Osteocyte (in vitro differentiated cells): ENCODE measurements around the gene TLR9. TPM values are rescaled to one million over a fixed set of nuclear protein-coding genes. Genes with fewer than 3 reads are reported as not detected.

Experiments
- DNase-seq: peaks from one replicate; pipeline ENCODE4 v3.0.0; 2021; ENCODE audit warnings: mixed read lengths; ENCODE audit not compliant: unreplicated experiment; ENCODE audit errors: extremely low spot score
- H3K27ac Mint-ChIP-seq: one replicate; pipeline ENCODE4 v1.8.0; 2021; ENCODE audit warnings: mild to moderate bottlenecking, mixed read lengths; ENCODE audit not compliant: unreplicated experiment
- H3K27me3 Mint-ChIP-seq: one replicate; pipeline ENCODE4 v1.8.0; 2021; ENCODE audit warnings: mixed read lengths; ENCODE audit not compliant: unreplicated experiment
- H3K36me3 Mint-ChIP-seq: one replicate; pipeline ENCODE4 v1.8.0; 2021; ENCODE audit warnings: mixed read lengths; ENCODE audit not compliant: unreplicated experiment
- H3K4me1 Mint-ChIP-seq: one replicate; pipeline ENCODE4 v1.8.0; 2021; ENCODE audit warnings: mixed read lengths; ENCODE audit not compliant: unreplicated experiment
- H3K4me3 Mint-ChIP-seq: one replicate; pipeline ENCODE4 v1.8.0; 2021; ENCODE audit warnings: mild to moderate bottlenecking, moderate library complexity, mixed read lengths; ENCODE audit not compliant: unreplicated experiment
- H3K9me3 Mint-ChIP-seq: one replicate; pipeline ENCODE4 v1.8.0; 2021; ENCODE audit warnings: mixed read lengths; ENCODE audit not compliant: unreplicated experiment
- CTCF ChIP-seq: fragments of 200-600 bp; sonication (generic); IDR thresholded peaks from 2 replicates; pipeline ENCODE4 v1.5.0; 2021; ENCODE audit warnings: antibody characterized with exemption, mild to moderate bottlenecking, moderate library complexity
- total RNA-seq: library from RNA; stranded (reverse); gene quantifications from 2 replicates; pipeline ENCODE4 v1.2.1, GENCODE V29; 2021

TLR9 gene
- total RNA-seq, 1 donor from 2014 or later: not detected

- H3K36me3 Mint-ChIP-seq: no peaks in the 10 kb centered on the region
- no peaks in the 10 kb centered on the region for H3K27me3 Mint-ChIP-seq
- no peak for TF ChIP-seq CTCF
- no peak overlapping the region for H3K27ac Mint-ChIP-seq
- no peak for DNase-seq
- H3K4me3 Mint-ChIP-seq: no peak overlapping the region
- H3K4me1 Mint-ChIP-seq: peaks cover 22% of the 10 kb centered on the region
- no peaks in the 10 kb centered on the region for H3K9me3 Mint-ChIP-seq
Observed at GRCh38 chr3:52193065-52193464, 32.4 kb downstream of the TLR9 start.

GRCh38 chr3:52191663-52192062, 33.8 kb downstream of the TLR9 start:
- DNase-seq: no peak
- no peaks in the 10 kb centered on the region for H3K27me3 Mint-ChIP-seq
- no peak overlapping the region for H3K27ac Mint-ChIP-seq
- H3K36me3 Mint-ChIP-seq: no peaks in the 10 kb centered on the region
- no peak overlapping the region for H3K4me3 Mint-ChIP-seq
- H3K9me3 Mint-ChIP-seq: no peaks in the 10 kb centered on the region
- H3K4me1 Mint-ChIP-seq: peaks cover 14% of the 10 kb centered on the region
- TF ChIP-seq CTCF: no peak

GRCh38 chr3:52190294-52191074, 35.0 kb downstream of the TLR9 start:
- Mint-ChIP-seq H3K27ac (no peak overlapping the region), H3K4me3 (no peak overlapping the region), H3K36me3 (no peaks in the 10 kb centered on the region), H3K27me3 (no peaks in the 10 kb centered on the region), H3K9me3 (no peaks in the 10 kb centered on the region), H3K4me1 (peaks cover 14% of the 10 kb centered on the region)
- TF ChIP-seq CTCF: no peak
- no peak for DNase-seq

GRCh38 chr3:52188556-52188955, 36.9 kb downstream of the TLR9 start:
- no peak overlapping the region for H3K27ac Mint-ChIP-seq
- H3K4me3 Mint-ChIP-seq: no peak overlapping the region
- H3K36me3 Mint-ChIP-seq: no peaks in the 10 kb centered on the region
- H3K9me3 Mint-ChIP-seq: no peaks in the 10 kb centered on the region
- DNase-seq: no peak
- H3K27me3 Mint-ChIP-seq: no peaks in the 10 kb centered on the region
- H3K4me1 Mint-ChIP-seq: peaks cover 14% of the 10 kb centered on the region
- no peak for TF ChIP-seq CTCF

GRCh38 chr3:52186729-52187128, 38.7 kb downstream of the TLR9 start:
- Mint-ChIP-seq H3K36me3 (no peaks in the 10 kb centered on the region), H3K9me3 (no peaks in the 10 kb centered on the region), H3K27ac (no peak overlapping the region)

More at GRCh38 chr3:52186729-52187128, 38.7 kb downstream of the TLR9 start:
- Mint-ChIP-seq H3K27me3 (no peaks in the 10 kb centered on the region), H3K4me1 (peaks cover 10% of the 10 kb centered on the region), H3K4me3 (no peak overlapping the region)
- DNase-seq: no peak
- no peak for TF ChIP-seq CTCF
